ENCODE data around the gene VAC14.
A peak's percentile ranks its signal among the peaks of the same experiment; 100 is the strongest.
"Not testable (repeated sequence)": the region's sequence is repeated elsewhere in the genome, so short reads cannot be mapped to it uniquely, and the experiment has no call there.

The VAC14 gene

DNA sequence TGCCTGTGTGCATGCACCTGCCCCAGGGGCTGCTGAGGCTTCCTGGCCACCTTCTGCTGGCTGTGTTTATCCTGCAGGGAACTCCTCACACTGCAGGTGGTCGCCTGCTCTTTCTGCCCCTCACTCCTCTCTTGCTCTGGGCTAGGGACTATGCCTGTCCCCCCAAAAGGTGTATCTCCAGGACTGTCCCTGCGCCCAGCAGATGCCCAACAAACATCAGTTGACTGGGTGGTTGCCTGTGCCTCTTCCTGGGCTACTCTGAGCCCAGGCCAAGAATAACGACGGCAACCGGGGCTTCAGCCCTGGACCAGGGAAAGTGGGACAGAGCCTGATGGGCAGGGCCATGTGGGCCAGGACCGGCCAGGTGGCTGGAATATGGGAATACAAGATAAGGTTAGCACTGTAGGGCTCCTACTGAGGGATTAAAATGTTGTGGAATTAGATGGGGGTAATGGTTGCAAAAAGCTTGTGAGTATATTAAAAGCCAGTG lies 55.4 kb downstream of the VAC14 start:
- H3K27ac ChIP-seq (ENCODE audit: low read depth, low read length) = peak overlapping the region; percentile 77
- H3K36me3 ChIP-seq (ENCODE audit: control insufficient read depth, insufficient read depth, low read length) = no peaks in the 10 kb centered on the region
- no peaks in the 10 kb centered on the region for H3K27me3 ChIP-seq (ENCODE audit: control insufficient read depth, insufficient read depth, low read length)
- H3K9ac ChIP-seq (ENCODE audit: low read length) = no peak overlapping the region
- peaks cover 19% of the 10 kb centered on the region for H3K4me1 ChIP-seq (ENCODE audit: control insufficient read depth, insufficient read depth, low read length)
- H3K4me3 ChIP-seq (ENCODE audit: low read length) = no peak overlapping the region

DNA sequence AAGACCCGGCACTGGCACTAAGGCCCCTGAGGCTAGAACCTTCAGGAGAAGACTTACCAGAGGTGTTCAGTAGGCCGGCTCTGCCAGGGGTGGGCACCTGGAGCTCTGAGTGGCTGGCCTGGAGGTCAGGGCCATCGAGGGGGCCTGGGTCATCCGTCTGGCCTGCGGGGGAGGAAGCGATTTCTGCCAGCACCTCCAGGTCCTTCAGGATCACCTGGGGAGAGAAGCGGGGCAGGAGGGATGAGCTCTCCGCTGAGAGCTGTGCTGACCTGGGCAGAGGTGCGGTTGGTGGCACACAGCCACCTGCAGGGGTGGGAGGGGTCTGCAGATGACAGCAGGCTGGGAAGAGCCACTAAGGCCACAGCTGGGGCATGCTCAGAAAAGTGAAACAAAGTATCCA lies 56.6 kb downstream of the VAC14 start:
- H3K4me3 ChIP-seq (ENCODE audit: low read length) = no peak overlapping the region
- no peak overlapping the region for H3K9ac ChIP-seq (ENCODE audit: low read length)
- H3K36me3 ChIP-seq (ENCODE audit: control insufficient read depth, insufficient read depth, low read length) = no peaks in the 10 kb centered on the region
- H3K27ac ChIP-seq (ENCODE audit: low read depth, low read length) = no peak overlapping the region
- H3K4me1 ChIP-seq (ENCODE audit: control insufficient read depth, insufficient read depth, low read length) = peaks cover 19% of the 10 kb centered on the region
- H3K27me3 ChIP-seq (ENCODE audit: control insufficient read depth, insufficient read depth, low read length) = no peaks in the 10 kb centered on the region

DNA sequence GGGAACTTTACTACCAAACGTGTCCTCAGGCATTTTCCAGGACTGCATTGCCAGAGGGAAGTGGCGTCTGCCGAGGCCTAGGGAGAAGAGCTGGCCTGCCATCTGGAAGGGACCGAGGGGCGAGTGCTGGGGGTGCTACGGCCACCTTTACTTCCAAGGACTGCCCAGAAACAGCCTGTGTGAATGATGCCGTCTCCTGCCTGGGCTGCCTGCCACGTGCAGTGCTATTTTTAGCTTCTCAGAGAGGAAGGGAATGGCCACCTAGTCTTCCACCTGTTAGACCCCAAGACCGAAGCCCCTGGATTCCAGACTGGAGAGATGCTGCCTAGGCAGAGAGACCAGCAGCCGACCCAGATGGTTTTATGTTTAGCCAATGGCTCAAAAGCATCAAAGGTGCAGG lies 57.2 kb downstream of the VAC14 start:
- H3K9ac ChIP-seq (ENCODE audit: low read length) = no peak overlapping the region
- H3K36me3 ChIP-seq (ENCODE audit: control insufficient read depth, insufficient read depth, low read length) = no peaks in the 10 kb centered on the region
- H3K4me3 ChIP-seq (ENCODE audit: low read length) = no peak overlapping the region
- peaks cover 22% of the 10 kb centered on the region for H3K4me1 ChIP-seq (ENCODE audit: control insufficient read depth, insufficient read depth, low read length)
- no peaks in the 10 kb centered on the region for H3K27me3 ChIP-seq (ENCODE audit: control insufficient read depth, insufficient read depth, low read length)
- no peak overlapping the region for H3K27ac ChIP-seq (ENCODE audit: low read depth, low read length)

DNA sequence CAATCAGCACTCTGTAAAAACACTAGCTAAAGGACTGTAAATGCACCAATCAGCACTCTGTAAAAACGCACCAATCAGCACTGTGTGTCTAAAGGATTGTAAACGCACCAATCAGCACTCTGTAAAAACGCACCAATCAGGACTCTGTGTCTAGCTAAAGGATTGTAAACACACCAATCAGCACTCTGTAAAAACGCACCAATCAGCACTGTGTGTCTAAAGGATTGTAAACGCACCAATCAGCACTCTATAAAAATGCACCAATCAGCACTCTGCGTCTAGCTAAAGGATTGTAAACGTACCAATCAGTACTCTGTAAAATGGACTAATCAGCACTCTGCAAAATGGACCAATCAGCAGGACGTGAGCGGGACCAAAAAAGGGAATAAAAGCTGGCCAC lies 58.0 kb downstream of the VAC14 start:
- H3K4me1 ChIP-seq (ENCODE audit: control insufficient read depth, insufficient read depth, low read length) = peaks cover 26% of the 10 kb centered on the region

DNA sequence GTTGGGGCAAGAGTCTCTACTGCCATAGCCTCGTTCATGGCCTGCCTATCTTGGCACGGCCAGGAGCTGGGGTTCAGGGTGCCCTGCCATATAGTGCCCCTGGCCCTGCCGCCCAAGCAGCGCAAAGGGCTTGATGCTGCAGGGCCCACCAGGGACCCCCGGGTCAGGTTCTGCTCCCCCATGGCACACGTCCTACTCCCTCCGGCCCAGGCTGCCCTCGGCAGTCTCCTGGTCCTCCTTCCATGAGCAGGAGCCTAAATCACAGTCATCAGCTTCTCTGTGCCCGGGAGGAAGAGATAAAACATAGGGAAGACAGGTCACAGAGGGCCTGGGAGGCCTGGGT lies 59.2 kb downstream of the VAC14 start:
- H3K4me1 ChIP-seq (ENCODE audit: control insufficient read depth, insufficient read depth, low read length) = peaks cover 35% of the 10 kb centered on the region
- H3K27me3 ChIP-seq (ENCODE audit: control insufficient read depth, insufficient read depth, low read length) = no peaks in the 10 kb centered on the region
- no peak overlapping the region for H3K27ac ChIP-seq (ENCODE audit: low read depth, low read length)
- H3K36me3 ChIP-seq (ENCODE audit: control insufficient read depth, insufficient read depth, low read length) = no peaks in the 10 kb centered on the region
- no peak overlapping the region for H3K9ac ChIP-seq (ENCODE audit: low read length)
- H3K4me3 ChIP-seq (ENCODE audit: low read length) = no peak overlapping the region

More for the DNA sequence above, 58.0 kb downstream of the VAC14 start:
- H3K36me3 ChIP-seq (ENCODE audit: control insufficient read depth, insufficient read depth, low read length); H3K4me3 ChIP-seq (ENCODE audit: low read length); H3K9ac ChIP-seq (ENCODE audit: low read length); H3K27me3 ChIP-seq (ENCODE audit: control insufficient read depth, insufficient read depth, low read length); H3K27ac ChIP-seq (ENCODE audit: low read depth, low read length): not testable (repeated sequence)

DNA sequence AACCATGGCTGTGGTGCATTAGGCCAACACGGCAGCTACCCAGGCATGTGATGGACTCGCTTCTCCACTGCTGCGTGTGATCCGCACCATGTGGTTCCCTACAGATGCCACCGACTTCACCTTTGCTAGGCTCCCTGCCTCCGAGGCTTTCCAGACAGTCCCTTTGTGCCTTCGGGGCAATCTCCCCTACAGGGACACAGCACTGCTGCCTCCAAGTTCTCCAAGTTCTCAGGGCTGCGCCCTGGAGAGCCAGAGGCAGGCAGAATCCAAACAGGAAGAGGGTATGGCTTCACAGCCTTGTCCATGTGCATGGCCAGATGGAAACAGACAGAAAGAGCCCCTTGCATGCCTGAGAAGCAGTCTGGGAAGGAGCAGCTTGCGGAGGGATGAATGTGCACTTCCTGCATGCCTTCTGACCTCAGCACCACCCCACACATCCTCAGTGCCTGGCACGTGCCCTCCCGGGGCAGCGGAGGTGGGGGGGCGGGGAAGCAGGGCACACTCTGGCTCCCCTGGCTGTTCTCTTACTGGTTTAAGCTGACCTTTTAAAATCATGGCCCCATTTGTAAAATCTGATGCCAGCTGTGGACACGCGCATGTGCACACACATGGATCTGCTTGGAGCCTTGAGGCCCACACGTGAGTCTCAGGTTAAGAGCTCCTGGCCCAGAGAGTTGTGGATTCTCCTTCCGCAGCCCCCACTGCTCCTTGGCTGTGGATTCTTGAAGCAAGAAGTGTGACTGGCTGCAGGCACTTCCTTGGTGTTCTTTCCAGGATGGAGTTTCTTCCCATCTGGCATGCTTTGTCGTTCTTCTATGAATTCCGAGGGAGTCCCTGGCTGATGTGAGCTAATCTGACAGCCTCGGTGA lies 59.8 kb downstream of the VAC14 start:
- H3K36me3 ChIP-seq (ENCODE audit: control insufficient read depth, insufficient read depth, low read length) = no peaks in the 10 kb centered on the region
- no peak overlapping the region for H3K27ac ChIP-seq (ENCODE audit: low read depth, low read length)
- peaks cover 33% of the 10 kb centered on the region for H3K4me1 ChIP-seq (ENCODE audit: control insufficient read depth, insufficient read depth, low read length)
- no peak overlapping the region for H3K4me3 ChIP-seq (ENCODE audit: low read length)
- no peak overlapping the region for H3K9ac ChIP-seq (ENCODE audit: low read length)
- no peaks in the 10 kb centered on the region for H3K27me3 ChIP-seq (ENCODE audit: control insufficient read depth, insufficient read depth, low read length)

DNA sequence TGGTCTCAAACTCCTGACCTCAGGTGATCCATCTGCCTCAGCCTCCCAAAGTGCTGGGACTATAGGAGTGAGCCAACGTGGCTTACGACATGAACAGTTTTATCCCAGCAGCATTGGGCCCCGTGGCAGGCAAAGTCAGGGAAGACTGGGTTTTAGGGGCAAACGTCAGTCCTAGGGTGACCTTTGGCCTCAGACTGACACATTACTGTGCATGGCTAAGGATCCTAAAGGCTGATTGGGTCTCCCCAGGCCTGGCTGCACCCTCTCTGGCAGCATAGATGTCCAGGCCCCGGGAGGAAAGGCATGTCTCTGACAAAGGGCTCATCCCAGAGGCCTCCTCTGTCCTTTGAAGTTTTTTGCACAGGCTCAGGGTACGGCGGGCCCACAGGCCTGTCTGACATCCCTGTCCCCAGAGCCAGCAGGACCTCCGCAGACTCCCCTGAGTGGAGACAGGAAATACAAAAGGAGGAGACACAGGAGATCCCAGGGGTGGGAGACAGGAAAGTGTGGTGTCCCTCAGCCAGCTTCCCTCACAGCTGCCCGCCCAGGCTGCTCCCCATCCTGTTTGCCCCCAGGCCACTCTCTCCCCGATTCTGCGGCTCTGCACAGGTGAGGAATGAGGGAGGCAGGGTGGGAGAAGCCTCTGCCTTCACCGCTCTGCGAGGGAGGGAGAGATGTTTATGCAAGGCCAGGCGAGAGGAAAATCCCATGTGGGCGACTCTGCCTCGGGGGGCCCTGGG lies 60.6 kb downstream of the VAC14 start:
- Histone ChIP-seq H3K9ac (ENCODE audit: low read length) (no peak overlapping the region), H3K36me3 (ENCODE audit: control insufficient read depth, insufficient read depth, low read length) (no peaks in the 10 kb centered on the region), H3K27me3 (ENCODE audit: control insufficient read depth, insufficient read depth, low read length) (no peaks in the 10 kb centered on the region), H3K27ac (ENCODE audit: low read depth, low read length) (no peak overlapping the region), H3K4me3 (ENCODE audit: low read length) (no peak overlapping the region), H3K4me1 (ENCODE audit: control insufficient read depth, insufficient read depth, low read length) (peaks cover 34% of the 10 kb centered on the region)

DNA sequence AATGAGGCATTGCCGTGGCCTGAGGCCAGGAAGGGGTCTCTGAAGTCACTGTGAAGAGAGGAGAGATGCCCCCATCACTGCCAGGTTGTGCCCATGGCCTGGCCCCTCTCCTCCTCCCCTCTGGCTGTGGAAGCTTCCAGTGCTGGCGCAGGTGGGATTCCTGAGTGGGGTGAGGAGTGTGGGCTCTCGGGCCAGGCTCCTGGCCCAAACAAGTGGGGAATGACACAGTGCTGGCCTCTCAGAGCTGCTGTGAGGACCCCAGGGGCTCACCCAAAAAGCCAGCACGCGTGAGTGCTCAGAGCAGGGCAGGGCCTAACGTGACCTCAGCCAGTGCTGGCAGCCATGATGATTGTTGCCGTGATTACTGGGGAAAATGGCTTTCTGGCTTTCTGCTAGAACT lies 61.6 kb downstream of the VAC14 start:
- no peaks in the 10 kb centered on the region for H3K36me3 ChIP-seq (ENCODE audit: control insufficient read depth, insufficient read depth, low read length)
- H3K4me1 ChIP-seq (ENCODE audit: control insufficient read depth, insufficient read depth, low read length) = peaks cover 41% of the 10 kb centered on the region
- H3K4me3 ChIP-seq (ENCODE audit: low read length) = no peak overlapping the region
- H3K27ac ChIP-seq (ENCODE audit: low read depth, low read length) = no peak overlapping the region
- no peaks in the 10 kb centered on the region for H3K27me3 ChIP-seq (ENCODE audit: control insufficient read depth, insufficient read depth, low read length)
- H3K9ac ChIP-seq (ENCODE audit: low read length) = no peak overlapping the region

DNA sequence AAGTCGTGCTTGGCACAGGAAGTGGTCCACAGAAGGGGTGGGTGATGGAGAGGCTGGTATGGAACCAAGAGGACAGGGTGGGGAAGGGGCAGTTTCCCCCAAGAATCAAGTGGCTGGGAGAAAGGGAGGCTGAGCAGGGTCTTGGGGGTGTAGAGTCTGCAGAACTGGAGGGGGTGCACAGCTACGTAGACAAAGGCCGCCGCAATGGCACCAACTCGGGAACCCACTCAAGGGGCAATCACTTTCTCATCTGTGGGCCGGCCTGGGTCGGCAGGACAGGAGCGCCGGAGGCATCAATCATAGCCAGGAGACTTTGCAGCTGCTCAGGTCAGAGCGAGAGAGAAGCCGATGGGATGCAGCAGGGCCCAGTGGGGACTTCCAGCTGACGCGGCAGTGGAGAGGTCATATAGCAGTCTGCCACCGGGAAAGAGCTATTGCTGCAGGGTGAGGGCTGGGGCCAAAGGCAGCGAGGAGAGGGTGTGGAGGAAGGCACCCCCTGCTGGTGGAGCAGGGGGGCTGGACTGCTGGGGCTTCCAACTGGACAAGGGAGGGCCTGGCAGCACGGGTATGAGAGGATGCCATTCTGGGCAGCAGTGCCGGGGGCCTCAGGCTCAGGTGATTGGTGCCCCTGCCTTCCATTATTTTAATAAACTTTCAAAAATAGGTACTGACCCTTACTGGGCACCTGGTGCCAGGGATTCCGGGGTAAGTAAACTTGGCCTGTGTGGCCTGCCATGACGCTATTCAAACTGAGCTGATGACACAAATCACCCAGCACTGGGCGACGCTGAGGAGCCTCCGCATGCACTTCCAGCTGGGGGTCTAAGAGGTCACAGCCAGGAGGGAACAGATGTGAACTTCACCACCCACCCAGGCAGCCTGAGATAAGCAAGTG lies 62.6 kb downstream of the VAC14 start:
- no peaks in the 10 kb centered on the region for H3K27me3 ChIP-seq (ENCODE audit: control insufficient read depth, insufficient read depth, low read length)

DNA sequence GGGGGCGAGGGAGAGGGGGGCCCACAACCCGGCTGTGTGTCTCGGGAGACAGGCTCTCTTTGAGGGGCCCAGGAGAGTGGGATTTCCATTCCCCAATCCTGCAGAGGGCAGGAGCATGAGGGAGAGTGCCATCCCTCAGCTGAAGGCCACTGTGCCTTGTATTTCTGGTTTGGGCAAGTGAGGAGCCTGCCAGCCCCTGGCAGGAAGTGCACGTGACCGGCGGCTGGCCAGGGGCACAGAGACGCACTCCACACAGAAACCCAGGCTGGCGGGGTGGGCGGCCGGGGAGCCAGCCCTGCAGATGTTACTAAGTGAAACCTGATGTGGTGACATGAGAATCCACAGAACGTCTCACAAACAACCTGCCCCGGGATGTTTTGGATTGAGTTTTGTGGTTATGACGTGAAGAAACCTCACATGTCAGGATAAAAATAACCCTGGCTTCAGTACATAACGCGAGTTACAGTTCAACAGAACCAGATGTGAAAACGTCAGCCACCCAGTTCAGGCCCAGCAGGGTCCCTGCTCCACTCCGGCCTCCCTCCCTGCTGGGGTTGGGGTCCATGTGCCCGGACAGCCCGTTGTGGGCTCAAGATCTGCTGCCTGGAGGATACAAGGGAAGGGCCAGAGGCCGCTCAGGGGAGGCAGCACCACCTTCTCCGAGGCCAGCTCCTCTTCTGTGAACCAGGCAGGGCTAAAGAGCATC lies 63.4 kb downstream of the VAC14 start:
- peak overlapping the region; percentile 46 for H3K9ac ChIP-seq (ENCODE audit: low read length)
- peak overlapping the region; percentile 98 for H3K27ac ChIP-seq (ENCODE audit: low read depth, low read length)
- H3K36me3 ChIP-seq (ENCODE audit: control insufficient read depth, insufficient read depth, low read length) = no peaks in the 10 kb centered on the region
- H3K27me3 ChIP-seq (ENCODE audit: control insufficient read depth, insufficient read depth, low read length) = no peaks in the 10 kb centered on the region
- H3K4me1 ChIP-seq (ENCODE audit: control insufficient read depth, insufficient read depth, low read length) = peaks cover 38% of the 10 kb centered on the region
- peak overlapping the region; percentile 43 for H3K4me3 ChIP-seq (ENCODE audit: low read length)

More for the DNA sequence above, 62.6 kb downstream of the VAC14 start:
- Histone ChIP-seq H3K27ac (ENCODE audit: low read depth, low read length) (peak overlapping the region; percentile 98), H3K36me3 (ENCODE audit: control insufficient read depth, insufficient read depth, low read length) (no peaks in the 10 kb centered on the region), H3K9ac (ENCODE audit: low read length) (peak overlapping the region; percentile 46), H3K4me1 (ENCODE audit: control insufficient read depth, insufficient read depth, low read length) (peaks cover 38% of the 10 kb centered on the region), H3K4me3 (ENCODE audit: low read length) (peak overlapping the region; percentile 43)

DNA sequence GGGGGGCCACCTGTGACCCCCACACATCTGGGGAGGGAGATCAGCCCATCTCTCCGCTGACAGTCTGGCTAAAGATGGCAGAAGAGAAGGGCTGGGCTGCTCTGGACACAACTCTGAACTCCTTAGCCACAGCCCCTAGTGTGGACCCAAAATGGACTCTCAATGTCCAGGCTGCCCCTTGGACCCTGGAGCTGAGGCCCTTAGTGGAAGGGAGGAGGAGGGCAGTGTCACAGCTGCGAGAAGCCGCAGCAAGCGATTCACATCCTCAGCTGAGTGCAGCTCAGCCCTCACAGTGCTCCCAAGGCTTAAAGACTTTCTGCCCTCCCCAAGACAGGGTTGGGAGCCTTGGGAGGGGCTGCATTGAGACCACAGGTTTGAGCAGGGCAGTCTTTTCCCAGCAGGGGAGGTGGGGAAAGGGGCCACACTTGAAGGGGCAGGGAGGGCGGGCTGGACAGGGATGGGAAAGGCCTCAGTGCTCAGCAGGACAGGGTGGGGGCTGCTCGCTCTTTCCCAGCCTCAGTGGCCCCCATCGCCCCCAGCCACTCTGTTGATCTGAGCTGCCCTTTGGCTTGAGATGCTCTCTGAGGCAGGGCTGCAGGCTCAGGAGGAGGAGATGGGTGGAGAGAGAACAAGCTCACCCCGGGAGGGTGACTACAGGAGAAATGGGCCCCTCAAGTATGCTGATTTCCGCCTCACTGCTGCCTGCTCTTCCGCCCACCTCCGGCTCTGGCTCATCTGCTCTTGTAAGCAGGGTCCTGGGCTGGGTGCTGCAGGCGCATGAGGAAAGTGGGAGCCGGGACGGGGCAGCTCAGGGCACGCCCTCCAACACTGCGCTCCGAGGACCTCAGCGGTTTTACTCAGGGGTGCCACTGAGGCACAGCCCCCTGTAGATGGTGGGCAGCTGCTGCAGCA lies 64.2 kb downstream of the VAC14 start:
- Histone ChIP-seq H3K9ac (ENCODE audit: low read length) (no peak overlapping the region), H3K36me3 (ENCODE audit: control insufficient read depth, insufficient read depth, low read length) (no peaks in the 10 kb centered on the region), H3K27me3 (ENCODE audit: control insufficient read depth, insufficient read depth, low read length) (no peaks in the 10 kb centered on the region), H3K4me3 (ENCODE audit: low read length) (no peak overlapping the region), H3K4me1 (ENCODE audit: control insufficient read depth, insufficient read depth, low read length) (peaks cover 40% of the 10 kb centered on the region), H3K27ac (ENCODE audit: low read depth, low read length) (peak overlapping the region; percentile 98)

Measured in rectal smooth muscle tissue (tissue), 1 donor.